Stimulated activated CD8-positive, alpha-beta memory T cell treated with anti-CD3 and anti-CD28 coated beads, Interleukin-4, amount 100 ng/mL, for 24 hours (primary cell): ENCODE measurements around the gene DCLRE1C.
A peak's percentile ranks its signal among the peaks of the same experiment; 100 is the strongest.
"Not testable (repeated sequence)": the region's sequence is repeated elsewhere in the genome, so short reads cannot be mapped to it uniquely, and the experiment has no call there.

ENCODE experiments used
- DNase-seq: peaks from one replicate; pipeline ENCODE4 v3.0.0-alpha.2; 2020; ENCODE audit warnings: low read depth

The DCLRE1C gene

DNA sequence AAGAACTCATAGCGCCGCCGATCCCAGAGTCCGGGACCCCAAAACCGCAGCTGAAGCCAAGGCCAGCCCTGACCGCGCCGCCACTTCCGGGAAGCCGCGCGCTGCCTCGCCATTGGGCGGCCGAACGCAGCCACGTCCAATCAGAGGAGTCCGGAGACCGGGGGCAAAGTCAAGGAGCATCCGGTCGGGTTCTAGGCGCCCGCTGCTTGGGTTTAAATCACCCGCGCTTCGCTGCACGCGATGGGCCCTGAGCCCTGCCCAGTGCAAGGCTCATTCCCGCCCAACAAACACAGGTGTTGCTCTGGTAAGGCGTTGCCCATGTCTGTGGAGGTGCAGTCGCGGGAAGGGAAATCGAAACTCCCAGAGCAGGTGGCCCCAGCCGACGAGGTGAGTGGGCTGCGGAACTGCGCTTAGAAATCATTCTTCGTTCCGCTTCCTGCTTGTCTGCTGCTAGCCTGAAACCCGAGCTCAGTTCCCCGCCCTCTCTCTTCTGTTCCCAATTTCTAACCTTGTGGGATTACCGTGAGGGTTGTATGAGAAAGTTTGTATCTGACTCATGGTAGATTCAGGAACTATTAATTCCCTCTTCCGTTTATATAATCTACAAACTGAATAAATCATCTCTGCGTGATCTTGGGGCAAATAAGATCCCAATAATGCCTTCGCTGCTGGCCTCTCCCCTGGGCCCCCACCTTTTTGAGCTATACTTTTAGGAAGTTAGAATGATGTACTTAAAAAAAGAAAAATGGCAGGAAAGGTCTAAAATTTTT lies at the start of gene DCLRE1C:
Gene DCLRE1C (minus strand): TSS at position 96 of the 770 bp plus-strand sequence. CDS start 86 bp downstream, at position 10.
- DNase-seq, result peak; percentile 81

DNA sequence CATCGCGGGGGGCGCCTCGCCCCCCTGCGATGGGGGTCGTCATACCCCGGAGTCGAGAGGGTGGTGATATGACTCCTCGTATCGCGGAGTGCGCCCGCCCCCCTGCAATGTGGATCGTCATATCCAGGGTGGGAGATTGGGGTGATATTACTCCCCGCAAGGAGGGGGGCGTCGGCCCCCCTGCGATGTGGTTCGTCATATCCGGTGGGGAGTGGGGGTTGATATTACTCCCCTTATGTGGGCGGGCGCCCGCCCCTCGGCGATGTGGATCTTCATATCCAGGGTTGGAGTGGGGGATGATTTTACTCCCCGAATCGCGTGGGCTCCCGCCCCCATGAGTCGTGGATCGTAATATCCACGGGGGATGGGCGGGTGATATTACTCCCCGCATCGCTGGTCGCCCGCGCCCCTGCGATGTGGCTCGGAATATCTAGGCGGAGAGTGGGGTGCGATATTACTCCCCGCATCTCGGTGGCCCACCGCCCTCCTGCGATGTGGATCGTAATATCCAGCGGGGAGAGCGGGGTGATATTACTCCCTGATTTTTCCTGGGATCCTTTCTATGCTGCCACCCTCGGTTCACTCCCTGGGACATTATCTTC lies 42.2 kb upstream of the DCLRE1C start:
- DNase-seq, result no peak

DNA sequence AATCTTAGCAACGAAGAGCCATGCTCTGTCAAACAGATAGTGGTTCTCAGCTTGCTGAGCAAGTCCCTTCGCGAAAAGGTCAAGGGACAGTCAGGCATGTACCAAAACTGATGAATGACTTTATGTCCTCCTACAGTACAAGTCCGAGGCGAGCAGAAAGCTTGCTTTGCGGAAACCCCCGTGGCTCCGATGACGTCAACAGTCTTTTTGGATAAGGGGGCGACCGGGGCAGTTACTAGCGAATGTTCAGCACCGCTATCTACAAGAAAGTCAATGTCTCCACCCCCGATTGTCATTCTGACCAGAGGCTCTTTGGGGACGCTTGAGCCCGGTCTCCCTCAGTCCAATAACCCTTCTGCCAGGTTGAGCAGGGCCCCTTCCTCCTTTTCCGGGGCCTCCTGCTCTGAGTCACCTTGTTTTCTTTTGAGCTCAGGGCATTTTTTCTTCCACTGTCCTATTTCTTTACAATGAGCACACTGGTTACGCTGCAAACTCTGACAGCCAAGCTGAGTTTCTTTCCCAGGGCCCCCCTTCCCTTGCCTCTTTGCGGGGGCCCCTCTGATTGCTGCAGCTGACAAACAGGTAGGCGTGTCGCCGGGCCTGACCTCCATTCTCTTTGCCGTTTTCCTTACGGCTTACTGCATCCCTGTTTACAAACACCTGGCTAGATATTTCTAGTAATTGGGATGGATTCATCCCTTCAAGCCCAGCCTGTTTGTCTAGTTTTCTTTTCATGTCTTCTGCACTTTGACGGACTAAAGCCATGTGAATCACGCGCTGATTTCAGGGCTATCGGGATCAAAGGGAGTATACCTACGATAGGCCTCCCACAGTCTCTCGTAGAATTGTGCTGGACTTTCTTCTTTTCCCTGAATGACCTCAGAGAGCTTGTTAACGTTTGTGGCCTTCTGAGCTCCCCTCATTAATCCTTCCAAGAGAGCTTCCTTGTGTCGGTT lies 39.9 kb upstream of the DCLRE1C start:
- not testable (repeated sequence) for DNase-seq

DNA sequence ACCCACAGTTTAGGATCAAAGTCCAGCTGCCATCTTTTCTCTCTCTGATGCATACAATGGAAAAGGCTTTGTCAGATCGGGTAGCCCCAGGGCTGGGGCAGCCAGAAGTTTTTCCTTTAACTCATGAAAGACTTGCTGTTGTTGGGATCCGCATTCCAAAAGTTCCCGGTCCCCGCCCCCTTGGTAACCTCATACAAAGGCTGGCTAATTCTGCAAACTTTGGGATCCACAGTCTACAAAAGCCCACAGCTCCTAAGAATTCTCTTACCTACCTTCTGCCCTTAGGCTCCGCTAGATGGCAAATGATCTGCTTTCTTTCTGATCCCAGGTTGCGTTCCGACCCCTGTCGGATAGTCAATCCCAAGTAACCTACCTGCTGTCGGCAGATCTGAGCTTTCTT lies 38.4 kb upstream of the DCLRE1C start:
- not testable (repeated sequence) for DNase-seq

DNA sequence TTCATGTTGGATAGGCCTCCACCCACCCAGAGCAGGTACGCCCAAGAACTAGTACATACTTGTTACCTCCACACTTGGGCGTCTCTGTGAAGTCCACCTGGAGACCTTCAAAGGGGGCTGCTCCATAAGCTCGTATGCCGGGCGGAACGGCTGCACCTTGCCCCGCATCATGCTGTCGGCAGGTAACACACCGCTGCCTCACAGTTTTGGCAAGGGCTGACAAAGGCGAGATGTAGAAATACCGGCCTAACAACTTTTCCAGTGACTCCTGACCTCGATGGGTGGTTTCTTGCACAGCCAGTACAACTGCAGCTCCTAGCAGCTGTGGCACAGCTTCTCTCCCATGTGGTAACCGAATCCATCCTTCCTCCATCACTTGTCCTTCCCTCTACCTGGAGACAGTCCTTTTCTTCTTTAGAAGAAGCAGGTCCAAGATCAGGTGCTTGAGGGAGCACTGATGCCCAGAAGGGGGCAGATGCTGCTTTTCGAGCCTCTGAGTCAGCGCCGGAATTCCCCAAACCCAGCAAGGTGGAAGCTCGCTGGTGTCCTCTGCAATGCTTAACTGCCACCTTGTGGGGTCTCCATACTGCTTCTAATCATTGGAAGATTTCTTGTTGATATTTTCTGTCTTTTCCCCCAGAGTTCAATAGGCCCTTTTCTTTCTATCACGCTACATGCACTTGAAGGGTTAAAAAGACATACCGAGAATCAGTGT lies 37.3 kb upstream of the DCLRE1C start:
- DNase-seq, result peak; percentile 40

DNA sequence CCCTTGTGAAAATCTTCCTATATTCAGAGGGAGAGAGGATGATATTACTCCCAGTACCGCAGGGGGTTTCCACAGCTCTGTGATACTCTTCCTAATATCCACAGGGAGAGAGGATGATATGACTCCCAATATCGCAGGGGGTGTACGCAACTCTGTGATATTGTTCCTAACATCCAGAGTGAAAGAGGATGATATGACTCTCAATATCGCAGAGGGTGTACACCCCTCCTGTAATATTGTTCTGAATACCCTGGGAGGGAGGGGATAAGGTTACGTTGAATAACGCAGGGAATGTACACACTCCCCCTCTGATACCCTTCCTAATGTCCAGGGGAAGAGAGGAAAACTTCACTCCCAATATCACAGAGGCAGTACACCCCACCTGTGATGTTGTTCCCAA lies 35.7 kb upstream of the DCLRE1C start:
- DNase-seq, result not testable (repeated sequence)

DNA sequence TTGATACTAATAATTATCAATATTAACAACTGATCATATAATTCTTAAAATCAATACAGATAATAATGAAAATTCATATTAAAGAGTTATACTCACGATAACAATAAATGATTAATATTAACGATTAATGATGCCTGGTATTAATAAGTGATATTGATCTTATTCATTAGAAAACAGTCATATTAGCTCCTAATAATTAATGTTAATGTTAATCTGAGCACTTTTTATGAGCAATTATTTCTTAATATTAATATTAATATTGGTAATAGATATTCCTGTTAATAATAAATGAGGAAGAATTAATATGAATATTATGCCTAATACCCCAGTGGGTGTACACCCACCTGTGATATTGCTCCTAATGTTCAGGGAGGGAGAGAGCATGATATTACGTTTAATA lies 28.8 kb upstream of the DCLRE1C start:
- DNase-seq, result no peak

DNA sequence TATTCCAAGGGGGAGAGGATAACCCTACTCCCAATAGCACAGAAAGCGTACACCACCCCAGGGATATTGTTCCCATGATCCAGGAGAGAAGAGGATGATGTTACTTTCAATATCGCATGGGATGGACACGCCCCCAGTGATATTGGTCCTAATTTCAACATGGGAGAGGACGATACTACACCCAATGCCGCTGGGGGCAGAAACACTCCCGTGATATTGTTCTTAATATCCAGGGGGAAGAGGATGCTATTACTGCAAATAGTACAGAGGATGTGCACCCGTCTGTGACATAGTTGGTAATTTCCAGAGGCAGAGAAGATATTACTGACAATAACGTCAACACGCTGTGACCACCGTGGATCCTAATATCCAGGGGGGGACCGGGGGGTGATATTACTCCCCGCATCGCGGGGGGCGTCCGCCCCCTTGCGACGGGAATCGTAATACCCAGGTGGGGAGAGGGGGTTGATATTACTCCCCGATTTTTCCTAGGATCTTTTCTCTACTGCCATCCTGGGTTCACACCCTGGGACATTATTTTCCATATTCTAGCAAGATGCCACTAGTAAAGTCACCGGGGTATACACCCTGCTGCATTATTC lies 21.9 kb upstream of the DCLRE1C start:
- DNase-seq, result no peak

DNA sequence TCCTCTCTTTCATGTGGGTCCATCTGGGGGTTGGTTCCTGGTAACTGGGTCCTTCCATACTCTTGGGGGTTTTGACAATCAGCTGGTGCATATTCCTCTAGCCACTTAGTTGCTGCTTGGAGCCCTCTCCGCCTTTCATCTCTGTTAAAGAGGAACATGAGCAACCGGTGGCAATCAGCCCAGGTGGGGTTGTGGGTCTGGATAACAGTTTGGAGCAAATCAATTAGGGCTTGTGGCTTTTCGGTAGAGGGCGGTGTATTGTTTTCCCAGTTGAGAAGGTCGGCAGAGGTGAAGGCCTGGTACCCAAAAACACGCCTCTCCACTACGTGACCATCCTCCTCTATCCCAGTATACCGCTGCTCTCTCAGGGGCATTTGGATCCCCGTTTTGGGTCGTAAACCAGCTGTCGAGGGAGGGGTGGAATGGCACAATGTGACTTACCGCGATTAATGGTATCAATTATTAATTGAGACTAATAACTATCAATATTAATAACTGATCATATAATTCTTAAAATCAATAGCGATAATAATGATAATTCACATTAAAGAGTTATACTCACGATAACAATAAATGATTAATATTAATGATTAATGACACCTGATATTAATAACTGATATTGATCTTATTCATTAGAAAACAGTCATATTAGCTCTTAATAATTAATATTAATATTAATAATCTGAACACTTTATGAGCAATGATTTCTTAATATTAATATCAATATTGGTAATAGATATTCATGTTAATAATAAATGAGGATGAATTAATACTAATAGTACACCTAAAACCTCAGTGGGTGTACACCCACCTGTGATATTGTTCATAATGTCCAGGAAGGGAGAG lies 20.5 kb upstream of the DCLRE1C start:
- not testable (repeated sequence) for DNase-seq

DNA sequence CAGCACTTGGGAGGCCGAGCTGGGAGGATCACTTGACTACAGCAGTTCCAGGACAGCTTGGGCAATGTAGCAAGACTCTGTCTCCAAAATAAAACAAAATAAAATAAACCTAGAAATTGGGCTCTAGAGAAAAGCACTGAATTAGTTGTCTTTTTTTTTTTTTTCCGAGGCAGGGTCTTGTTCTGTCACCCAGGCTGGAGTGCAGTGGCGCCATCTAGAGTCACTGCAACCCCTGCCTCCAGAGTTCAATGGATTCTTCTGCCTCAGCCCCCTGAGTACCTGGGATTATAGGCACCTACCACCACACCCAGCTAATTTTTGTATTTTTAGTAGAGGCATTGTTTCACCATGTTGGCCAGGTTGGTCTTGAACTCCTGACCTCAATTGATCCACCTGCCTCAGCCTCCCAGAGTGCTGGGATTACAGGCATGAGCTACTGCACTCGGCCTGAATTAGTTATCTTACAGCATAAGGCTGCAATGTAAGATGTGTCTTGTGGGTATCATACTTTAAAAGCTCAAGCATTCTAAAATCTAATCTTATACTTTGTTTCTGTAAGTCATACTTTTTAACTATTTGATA lies 18.1 kb upstream of the DCLRE1C start:
- DNase-seq, result peak; percentile 36

DNA sequence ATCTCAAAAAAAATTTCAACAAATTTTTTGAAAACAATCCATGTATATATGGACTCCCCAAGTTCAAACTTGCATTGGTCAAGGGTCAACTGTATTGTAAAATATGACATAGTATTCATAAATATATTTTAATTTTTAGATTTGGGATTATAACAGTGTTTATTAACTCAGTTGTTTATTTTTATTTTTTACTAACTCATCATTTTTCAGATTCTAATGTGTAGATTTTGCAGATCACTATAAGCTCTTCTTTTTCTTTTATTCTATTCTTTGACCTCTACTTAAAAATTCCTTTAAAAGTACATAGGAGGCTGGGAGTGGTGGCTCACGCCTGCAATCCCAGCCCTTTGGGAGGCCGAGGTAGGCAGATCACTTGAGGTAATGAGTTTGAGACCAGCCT lies 14.0 kb upstream of the DCLRE1C start:
- DNase-seq, result no peak

DNA sequence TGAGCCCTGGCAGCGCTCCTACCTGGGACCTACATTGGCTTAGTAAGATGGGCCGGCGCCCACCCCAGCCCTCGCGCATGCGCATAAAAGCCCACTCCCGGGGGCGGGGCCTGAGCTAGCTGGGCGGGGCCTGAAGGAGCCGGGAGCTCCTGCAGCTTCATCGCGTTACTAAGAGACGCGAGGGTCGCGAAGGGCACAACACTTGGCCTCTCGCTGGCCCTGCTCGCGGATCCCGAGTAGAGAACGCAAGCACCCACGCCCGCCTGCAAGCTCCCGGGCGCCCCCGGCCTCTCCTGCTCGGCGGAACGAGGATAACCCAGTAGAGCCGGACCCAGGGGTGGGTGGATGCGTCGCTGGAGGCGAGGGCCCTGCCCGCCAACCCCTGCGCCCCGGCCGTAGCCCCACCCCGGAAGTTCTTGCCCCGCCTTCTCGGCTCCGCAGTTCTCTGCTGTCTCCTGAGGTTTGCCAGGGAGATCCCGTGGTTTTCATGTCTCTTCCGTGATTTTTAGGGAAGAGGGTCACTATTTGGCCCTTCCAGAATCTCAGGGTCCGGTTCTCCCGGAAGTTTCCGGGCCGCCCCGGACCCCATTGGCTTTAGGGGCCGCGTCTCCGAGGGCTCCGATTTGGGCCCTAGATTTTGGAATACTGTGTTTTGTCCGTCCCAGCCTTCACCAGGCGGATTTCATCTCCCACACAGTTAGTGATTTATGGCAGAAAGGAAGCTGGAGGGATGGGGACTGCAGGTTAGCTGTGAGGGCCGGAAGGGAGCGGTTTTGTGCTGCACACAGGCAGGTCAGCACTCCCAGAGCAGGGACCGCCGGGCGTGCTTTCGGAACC lies 5.5 kb upstream of the DCLRE1C start, which contains the start of gene MEIG1:
Gene MEIG1 (plus strand): TSS at position 168 of the 837 bp plus-strand sequence. CDS start 7,081 bp downstream, outside the sequence.
- peak; percentile 90 for DNase-seq

DNA sequence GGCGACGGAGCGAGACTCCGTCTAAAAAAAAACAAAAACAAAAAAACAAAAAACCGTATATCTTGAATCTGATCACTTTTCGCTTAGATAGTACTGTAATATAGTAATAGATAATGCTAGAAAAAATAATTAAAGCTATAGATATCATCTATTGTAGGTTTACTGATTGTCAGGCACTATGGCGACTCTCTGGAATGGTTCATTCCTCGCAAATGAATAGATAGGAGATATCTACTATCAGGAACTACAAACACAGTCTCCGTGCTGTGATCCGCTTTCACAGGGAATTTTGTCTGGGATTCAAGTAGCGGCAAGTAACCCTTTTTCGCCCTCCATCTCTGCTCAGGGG lies 5.0 kb upstream of the DCLRE1C start:
- DNase-seq, result no peak

DNA sequence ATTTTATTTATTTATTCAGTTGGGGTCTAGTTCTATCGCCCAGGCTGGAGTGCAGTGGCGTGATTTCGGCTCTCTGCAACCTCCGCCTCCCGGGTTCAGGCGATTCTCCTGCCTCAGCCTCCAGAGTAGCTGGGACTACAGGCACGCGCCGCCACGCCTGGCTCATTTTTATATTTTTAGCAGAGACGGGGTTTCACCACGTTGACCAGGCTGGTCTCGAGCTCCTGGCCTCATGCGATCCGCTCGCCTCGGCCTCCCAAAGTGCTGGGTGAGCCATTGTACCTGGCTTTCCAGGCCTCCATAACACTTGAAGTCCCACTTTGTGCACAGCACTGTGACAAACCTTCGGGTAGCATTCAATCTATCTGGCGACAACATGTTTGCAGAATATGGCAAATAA lies 1.0 kb upstream of the DCLRE1C start:
- DNase-seq, result no peak

DNA sequence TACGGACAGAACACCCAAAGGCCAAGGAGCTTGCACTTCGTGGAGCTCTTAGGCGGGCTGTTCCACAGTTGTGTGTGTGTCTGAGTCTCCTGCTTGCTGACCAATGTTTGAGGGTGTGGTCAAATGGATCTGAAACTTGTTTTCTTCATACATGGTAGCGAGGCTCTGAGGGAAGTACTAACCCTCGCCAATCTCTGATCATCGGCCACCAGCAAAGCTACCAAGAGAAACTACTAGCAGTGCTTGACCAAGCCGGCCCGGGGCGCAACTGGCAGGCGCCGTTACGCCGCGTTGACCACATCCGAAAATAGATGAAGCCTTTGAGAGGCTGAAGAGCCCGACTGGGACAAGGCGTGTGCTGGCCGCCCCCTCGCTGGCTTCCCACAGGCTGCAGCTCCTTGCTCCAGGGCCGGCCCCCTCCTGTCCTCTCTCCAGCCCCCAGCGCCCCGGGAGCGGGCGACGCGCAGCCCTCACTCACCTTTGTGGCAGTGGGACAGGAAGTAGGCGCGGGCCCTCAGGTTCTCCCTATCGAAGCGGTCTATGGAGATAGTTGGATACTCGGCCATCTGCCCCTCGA lies 384 bp downstream of the DCLRE1C start:
- no peak for DNase-seq

DNA sequence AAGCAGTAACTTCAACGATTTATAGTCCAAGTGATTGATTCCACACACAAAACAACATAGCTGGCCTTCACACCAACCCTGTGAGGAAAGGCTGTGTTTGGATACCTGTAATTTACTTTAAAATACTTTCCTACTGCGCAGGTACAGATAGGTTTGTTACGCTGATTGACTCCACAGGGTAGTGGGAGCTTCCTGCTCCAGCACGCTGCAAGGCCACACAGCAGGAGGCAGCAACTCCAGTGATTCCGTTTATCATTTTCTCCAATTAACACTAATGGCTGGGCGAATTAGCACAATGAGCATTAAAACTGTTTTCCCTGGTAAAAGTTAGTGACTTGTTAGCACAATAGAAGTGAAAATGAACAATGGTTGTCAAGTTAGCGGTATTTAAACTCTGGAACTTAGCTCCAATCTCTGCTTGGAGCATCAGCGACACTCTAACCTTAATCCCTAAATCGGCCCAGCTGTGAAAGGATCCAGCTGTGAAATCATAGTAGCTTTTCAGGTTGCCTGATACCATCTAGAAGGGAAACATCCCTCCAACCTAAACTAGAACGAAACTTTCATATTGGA lies 959 bp downstream of the DCLRE1C start:
- no peak for DNase-seq

DNA sequence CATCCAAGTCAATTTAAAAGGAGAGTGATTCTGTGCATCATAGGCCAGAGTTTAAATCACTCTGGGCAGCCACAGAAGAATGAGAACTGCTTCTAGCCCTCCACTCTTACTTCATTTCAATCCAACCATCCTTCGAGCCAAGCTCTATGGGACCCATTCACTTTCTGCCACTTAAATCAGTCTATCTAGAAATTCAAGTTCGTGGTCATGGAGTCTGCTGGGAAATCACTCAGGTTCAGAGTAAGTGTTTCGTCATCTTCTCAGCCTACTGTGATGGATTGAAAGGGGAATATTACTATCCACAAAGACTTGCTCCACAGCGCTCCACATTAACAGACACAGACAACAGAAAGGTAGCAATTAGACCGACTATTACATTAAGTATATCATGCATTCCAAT lies 4.6 kb downstream of the DCLRE1C start:
- DNase-seq, result no peak

DNA sequence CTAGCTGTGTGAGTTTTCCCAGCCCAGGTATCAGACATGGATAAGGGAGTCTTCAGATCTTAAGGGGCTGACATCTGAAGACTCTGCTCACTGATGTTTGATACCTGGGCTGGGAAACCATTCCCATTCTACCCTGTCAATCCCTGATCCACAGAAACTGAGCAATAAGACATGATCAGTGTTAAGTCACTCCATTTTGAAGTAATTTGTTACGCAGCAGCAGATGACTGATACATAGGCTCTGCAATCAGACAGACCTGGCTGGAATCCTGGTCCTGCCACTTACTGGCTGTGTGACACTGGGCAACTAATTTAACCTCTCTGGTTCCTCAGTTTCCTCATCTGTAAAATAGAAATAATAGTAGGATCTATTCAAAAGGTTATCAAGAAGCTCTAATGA lies 6.6 kb downstream of the DCLRE1C start:
- DNase-seq, result no peak

DNA sequence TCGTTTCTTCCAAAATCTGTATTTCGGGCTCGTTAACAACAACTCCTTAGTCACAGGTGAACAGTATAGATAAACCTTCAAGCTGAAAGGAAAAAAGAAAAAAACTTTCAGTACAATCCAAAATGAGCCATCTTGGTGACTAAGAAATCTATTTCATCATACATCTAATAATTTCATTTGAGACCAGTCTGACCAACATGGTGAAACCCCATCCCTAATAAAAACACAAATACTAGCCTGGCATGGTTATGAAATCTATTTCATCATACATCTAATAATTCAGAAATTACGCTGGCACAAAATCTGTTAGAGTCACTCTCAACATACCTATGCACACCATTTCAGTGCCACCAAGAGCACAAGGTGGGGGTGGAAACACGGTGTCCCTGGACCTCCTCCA lies 8.8 kb downstream of the DCLRE1C start:
- DNase-seq, result no peak
